Thyroid gland (tissue), 4 donors: ENCODE data around the gene TCERG1.

Source experiments
- POLR2A ChIP-seq, 2 donors: fragments of 450-650 bp; IDR thresholded peaks; one replicate each; pipeline ENCODE4 v1.6.1; 2017; ENCODE audit warnings: antibody characterized with exemption in 2 of 2, mild to moderate bottlenecking in 2 of 2, moderate library complexity in 1 of 2
- TF ChIP-seq, protein P1 (sequence below), 6 experiments: fragments of 200-600 bp in 3 of 6; fragments of 450-650 bp in 3 of 6; sonication (generic) in 3 of 6; IDR thresholded peaks; one replicate each; pipeline ENCODE4 v1.5.1; 2016 to 2019; ENCODE audit warnings: antibody characterized with exemption in 6 of 6, mild to moderate bottlenecking in 2 of 6, inconsistent platforms in 1 of 6, moderate library complexity in 1 of 6

DNA sequence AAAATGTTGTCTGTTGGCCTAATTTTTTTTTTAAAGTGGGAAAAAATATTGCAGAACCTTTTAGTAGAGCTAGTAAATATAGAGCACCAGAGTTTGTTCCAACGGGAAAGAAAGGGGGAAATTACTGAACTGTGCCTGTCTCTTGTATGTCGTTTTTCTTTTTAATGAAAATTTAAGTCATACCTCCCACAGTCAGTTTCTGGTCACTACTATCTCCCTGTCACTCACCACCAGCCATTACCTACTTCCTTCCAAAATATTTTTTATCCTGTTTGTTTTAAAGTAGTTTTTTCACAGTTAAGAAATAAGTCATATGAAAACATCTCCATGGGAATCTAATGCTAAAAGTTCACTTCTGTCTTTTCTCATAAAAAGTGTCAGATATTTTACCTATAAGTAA is 47.5 kb downstream of the TCERG1 start:
- TF ChIP-seq POLR2A (IDR thresholded peaks at IDR 0.05) = no peak
- TF ChIP-seq, protein P1, sequence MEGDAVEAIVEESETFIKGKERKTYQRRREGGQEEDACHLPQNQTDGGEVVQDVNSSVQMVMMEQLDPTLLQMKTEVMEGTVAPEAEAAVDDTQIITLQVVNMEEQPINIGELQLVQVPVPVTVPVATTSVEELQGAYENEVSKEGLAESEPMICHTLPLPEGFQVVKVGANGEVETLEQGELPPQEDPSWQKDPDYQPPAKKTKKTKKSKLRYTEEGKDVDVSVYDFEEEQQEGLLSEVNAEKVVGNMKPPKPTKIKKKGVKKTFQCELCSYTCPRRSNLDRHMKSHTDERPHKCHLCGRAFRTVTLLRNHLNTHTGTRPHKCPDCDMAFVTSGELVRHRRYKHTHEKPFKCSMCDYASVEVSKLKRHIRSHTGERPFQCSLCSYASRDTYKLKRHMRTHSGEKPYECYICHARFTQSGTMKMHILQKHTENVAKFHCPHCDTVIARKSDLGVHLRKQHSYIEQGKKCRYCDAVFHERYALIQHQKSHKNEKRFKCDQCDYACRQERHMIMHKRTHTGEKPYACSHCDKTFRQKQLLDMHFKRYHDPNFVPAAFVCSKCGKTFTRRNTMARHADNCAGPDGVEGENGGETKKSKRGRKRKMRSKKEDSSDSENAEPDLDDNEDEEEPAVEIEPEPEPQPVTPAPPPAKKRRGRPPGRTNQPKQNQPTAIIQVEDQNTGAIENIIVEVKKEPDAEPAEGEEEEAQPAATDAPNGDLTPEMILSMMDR (IDR thresholded peaks at IDR 0.05) = no peak
